IPS DF 19.7 (cell line): Measurements from ENCODE around the gene ALG8.
"Not testable (repeated sequence)": the region's sequence is repeated elsewhere in the genome, so short reads cannot be mapped to it uniquely, and the experiment has no call there.

Experiments
- DNase-seq: peaks from one replicate; pipeline ENCODE4 v3.0.0-alpha.2; 2013; ENCODE audit warnings: low read depth, low spot score

Gene ALG8

GRCh38 chr11:78100676-78101472 is 38.6 kb downstream of the ALG8 start:
- DNase-seq, result no peak

- DNase-seq, result no peak
Measured at GRCh38 chr11:78100261-78100660, 39.2 kb downstream of the ALG8 start.

- DNase-seq, result no peak
Measured at GRCh38 chr11:78099666-78100065, 39.8 kb downstream of the ALG8 start.

DNA sequence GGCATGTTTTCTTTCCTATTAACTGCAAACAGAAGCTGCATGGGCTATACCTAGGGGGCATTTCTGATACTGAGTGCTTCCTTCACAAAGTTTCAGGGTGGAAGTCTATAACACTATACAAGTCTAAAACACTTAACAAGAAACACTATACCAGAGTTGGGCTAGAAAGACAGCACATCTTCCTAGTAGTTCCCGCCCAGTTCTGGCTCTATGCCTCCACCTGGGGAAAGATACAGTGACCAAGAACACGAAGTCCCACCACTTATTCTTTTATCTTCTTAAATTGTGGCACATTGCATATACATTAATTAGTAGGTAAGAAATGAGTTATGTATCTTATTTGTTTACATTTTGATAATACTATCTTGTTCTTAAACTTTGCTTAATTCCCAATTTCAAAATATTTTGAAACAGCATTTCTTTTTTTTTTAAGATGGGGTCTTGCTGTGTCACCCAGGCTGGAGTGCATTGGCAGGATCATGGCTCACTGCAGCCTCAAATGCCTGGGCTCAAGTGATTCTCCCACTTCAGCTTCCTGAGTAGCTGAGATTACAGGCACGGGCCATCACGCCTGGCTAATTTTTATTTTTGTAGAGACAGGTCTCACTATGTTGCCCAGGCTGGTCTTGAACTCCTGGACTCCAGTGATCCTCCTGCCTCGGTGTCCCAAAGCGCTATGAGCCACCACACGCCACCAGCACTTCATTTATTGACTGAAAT is 41.6 kb downstream of the ALG8 start:
- DNase-seq, result no peak

- no peak for DNase-seq
Measured at GRCh38 chr11:78094250-78094649, 45.2 kb downstream of the ALG8 start.

- DNase-seq, result not testable (repeated sequence)
Measured at GRCh38 chr11:78086521-78087074, 52.8 kb downstream of the ALG8 start.

DNA sequence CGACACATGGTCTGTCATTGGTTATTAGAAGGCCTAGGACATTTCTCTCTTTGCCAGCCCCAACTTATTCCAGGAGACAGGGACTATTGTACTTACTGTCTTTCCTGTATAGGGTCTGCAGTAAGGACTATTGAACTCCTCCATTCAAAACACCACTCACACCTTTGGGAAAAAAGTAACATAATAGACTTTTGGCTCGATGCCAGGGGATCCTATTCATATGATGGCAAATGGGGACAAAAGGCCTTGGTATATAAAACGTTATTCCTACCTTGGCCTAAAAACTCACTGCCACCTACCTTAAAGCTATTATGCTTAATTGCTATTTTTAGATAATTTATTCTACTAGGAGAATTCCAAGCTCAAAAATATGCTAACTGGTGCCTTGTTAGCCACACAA is 53.5 kb downstream of the ALG8 start:
- no peak for DNase-seq

GRCh38 chr11:78084506-78084905 is 54.9 kb downstream of the ALG8 start:
- DNase-seq, result not testable (repeated sequence)

DNA sequence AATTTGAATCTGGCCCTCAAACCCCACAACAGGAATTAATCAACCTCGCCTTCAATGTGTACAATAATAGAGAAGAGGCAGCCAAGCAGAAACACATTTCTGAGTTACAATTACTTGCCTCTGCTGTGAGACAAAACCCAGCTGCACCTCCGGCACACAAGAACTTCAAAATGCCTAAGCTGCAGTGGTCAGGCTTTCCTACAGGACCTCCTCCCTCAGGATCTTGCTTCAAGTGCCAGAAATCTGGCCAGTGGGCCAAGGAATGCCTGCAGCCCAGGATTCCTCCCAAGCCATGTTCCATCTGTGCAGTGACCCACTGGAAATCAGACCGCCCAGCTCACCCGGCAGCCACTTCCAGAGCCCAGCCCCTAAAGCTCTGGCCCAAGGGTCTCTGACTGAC is 56.4 kb downstream of the ALG8 start:
- no peak for DNase-seq

DNA sequence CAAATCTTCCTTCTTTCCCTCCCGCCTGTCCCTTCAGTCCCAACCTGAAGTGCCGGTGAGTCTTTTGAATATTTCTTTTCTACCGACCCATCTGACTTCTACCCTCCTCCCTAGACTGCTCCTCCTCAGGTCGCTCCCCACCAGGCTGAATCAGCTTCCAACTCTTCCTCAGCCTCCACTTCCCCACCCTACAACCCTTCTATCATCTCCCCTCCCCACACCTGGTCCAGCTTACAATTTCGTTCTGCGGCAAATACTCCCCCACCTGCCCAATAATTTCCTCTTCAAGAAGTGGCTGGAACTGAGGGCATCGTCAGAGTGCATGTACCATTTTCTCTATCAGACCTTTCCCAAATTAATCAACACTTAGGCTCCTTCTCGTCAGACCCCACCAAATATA is 57.3 kb downstream of the ALG8 start:
- no peak for DNase-seq

GRCh38 chr11:78081583-78081982 is 57.8 kb downstream of the ALG8 start:
- no peak for DNase-seq

- no peak for DNase-seq
Measured at GRCh38 chr11:78080818-78081495, 58.5 kb downstream of the ALG8 start.

GRCh38 chr11:78080084-78080817 is 59.2 kb downstream of the ALG8 start:
- DNase-seq, result no peak

GRCh38 chr11:78079232-78080083 is 60.0 kb downstream of the ALG8 start, which contains the start of gene NDUFC2:
TSS of gene NDUFC2 (minus strand) at chr11:78079862. CDS start at chr11:78079744, 118 bp downstream.
- DNase-seq, result peak; percentile 28

- no peak for DNase-seq
Measured at GRCh38 chr11:78078218-78079167, 60.9 kb downstream of the ALG8 start.

- not testable (repeated sequence) for DNase-seq
Measured at GRCh38 chr11:78077592-78077991, 61.8 kb downstream of the ALG8 start.

DNA sequence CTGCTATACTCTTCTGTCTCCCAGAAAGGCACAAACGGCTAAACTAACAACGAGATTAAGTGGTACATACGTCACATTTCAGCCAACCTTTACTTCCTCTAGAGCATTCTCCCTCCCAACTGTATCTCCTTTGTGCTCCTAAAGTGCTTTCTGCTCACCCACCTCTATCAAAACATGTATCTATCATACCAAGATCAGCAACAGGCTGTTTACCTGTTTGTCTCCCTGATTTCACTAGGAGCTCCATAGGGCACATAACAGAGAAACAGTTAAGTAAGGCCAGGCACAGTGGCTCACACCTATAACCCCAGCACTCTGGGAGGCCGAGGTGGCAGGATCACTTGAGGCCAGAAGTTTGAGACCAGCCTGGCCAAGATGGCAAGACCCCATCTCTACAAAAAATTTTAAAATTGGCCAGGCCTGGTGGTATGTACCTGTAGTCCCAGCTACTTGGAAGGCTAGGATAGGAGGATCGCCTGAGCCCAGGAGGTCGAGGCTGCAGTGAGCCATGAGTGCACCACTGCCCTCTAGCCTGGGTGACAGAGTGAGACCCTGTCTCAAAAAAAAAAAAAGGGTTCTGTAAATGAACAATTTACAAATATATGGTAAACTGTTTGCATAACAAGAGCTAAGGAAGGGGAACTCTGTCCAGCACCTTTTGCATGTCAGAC is 62.6 kb downstream of the ALG8 start:
- no peak for DNase-seq

DNA sequence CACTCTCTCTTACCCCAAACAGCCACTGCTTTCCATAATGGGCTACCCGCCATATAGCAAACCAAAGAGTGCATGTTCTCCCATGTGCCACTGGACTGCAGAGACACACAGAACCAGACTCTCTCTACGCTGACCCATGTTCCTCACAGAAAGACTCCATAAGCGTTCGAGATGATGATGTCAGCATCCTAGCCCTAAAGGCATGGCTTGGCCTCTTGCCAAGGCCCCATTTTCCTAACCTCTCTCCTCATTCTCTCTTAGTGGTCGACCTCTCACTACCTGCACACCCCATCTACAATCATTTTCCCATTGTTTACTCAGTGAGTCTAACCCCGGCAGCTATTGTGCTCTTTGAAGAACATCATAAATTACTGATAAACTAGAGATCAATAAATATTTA is 64.7 kb downstream of the ALG8 start:
- no peak for DNase-seq

DNA sequence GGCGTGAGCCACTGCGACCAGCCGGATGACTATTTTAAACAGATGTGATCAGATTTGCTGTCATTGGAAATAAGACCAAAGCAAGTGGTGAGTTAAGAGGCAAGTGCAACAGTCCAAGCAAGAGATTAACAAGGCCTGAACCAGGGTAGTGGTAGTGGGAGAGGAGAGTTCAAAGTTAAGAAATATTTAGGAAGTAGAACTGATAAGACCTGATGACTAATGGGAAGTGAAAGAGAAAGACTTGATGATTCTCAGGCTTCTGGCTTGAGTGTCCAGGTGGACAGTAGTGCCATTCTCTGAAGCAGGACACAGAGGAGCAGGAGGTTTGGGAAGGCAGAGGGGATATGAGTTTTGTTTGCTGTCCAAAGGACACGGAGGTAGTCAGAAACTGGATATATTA is 67.0 kb downstream of the ALG8 start:
- DNase-seq, result no peak
